Epidermal melanocyte (primary cell): ENCODE measurements around the gene ACSF3.
A peak's percentile ranks its signal among the peaks of the same experiment; 100 is the strongest.
"Not testable (repeated sequence)": the region's sequence is repeated elsewhere in the genome, so short reads cannot be mapped to it uniquely, and the experiment has no call there.

Experiments
- DNase-seq: peaks from one replicate; pipeline ENCODE4 v3.0.0; 2011; ENCODE audit warnings: low spot score; ENCODE audit not compliant: insufficient read length

The ACSF3 gene

DNA sequence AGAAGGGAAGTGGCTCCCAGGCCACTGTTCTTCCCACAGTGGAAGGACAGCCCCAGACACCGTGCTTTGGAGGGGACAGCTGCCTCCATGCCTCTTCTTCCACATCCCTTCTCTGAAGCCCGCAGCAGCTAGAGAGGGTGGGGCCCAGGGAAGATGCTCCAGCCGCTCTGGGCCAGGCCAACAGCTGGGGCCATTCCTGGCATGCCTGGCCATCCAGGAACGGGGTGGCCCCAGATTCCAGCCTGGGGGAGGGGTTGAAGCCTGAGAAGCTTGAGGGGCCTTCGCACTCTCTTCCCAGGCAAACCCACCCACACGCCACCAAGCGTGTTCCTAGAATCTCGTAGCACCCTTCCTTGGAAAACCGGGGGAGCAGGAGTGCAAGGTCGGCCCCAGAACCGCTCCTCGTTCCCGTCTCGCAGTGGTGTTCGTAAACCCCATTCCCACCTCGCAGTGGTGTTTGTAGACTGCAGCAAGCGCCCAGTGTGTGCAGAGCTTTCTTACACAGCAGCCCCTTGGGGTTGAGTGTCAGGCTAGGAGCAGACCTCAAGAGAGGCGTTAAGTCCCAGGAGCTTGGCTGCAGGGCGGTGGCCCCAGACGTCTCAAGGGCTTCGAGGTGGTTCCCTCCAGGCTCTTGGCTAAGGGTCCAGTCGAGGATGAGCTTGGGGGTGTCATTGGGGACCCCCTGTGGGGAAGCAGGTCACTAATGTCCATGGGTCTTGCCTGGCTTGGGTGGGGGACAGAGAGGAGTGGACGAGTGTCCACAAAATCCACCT is 80.6 kb downstream of the ACSF3 start:
- DNase-seq: no peak

DNA sequence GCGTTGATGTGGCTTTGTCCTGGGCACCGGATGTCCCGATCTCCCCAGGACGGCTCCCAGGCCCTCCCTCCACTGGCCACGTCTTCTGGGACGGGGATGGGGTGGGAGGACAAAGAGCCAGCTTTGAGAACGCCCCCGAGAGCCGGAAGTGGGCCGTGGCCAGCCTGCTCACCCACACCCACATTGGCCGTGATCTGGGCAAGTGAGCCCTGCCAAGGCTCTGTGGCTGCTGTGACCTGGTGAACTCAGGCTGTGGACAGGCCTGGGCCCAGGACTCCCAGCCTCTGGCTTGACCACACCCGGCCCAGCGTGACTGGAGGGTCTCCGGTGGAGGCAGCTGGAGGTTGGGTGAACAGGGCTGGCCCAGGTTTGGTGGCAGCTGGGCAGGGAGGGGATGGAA is 81.2 kb downstream of the ACSF3 start:
- no peak for DNase-seq

DNA sequence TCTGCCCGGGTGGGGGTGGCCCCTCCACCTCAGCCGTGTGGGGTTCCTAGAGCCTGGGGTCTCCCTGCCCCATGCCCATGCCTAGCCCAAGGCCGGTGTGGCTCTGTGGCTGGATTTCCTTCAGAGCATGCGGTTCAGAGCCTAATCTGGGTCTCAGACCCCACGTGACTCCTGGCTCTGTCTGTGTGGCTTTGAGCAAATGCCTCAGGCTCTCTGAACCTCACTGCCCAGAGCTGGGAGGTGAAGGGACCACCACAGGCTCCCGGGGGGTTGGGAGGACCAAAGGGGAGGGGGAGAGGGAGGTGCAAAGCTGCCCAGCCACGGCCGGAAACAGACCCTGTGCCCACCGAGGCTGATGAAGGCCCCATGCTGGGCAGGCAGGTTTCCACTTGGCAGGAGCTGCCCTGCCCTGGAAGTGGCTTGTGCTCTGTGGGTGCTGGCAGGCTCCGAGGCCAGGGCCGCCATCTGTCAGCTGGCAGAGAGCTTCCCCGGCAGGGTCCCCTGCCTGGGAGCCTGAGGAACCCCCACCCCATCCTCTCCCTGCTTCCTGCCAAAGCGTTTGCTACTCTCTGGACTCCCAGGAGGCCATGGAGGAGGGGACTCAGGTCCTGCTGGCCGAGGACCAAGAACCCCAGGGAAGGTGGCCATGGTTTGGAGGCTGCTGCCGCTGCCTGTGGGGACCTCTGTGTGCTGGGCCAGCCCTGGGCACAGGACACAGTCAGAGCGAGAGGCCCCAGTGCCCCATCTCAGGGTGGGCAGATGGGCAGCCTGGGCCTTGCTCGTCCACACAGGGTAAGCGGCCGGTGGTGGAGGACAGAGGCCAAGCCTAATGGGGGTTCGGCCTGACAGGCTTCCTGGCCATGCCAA is 81.9 kb downstream of the ACSF3 start:
- DNase-seq: no peak

DNA sequence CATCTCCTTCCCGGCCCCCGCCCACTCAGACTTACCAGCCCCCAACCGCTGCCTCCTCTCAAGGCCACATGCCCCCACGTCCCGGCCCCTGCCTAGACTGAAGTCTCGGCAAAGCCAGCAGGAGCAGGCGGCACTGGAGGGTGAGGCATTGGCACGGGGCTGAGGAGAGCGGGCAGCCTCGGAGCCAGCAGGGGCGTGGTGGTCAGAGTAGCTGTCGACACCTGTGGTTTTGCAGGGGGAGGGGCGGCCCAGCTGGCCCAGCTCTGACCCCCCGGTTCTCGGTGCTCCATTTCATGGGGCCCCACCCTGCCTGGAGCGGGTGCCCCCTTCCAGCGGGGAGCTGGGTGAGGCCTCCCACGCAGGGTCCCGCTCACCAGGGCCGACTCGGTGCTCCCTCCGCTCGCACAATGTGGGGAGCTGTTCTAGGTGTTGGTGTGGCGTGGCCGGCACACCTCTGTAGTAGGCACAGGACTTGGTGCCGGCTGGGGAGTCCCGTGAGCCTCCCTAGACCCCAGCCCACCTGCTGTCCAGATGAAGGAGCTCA is 82.6 kb downstream of the ACSF3 start:
- no peak for DNase-seq

DNA sequence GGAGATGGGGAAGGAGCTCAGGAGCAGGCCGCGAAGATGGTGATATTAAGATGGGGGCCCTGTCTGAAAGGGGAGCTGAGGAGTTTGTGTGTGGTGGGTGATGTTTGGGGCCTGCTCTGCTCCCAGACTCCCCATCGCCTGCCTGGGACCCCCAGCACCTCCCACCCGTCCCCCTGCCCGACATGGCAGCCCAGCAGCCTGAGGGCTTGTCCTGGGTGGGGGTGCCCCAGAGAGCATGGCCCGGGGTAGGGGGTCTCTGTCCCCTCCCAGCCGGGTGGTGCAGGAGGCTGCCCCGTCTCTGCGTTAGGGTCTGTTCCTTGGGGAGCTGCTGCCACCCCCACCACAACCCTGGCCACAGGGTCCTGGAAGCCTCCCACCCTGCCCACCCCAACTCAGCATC is 83.1 kb downstream of the ACSF3 start:
- DNase-seq: no peak

DNA sequence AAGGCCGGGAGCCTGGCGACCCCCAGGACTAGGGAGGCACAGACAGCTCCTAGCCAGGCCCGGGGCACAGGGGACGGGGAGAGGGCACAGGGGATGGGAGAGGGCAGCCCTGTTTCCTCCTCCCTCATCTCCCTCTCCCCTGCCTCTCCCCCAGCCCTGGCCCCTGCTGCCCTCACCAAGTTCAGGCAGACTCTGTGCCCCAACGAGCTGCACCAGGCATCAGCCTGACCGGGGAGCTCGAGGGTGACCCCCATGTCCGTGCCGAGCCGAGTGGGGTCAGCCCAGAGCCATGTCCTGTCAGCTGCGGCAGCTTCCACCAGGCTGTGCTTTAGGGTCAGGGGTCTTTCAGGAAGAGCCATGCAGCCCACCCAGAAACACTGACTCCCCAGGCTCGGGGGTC is 83.8 kb downstream of the ACSF3 start:
- no peak for DNase-seq

DNA sequence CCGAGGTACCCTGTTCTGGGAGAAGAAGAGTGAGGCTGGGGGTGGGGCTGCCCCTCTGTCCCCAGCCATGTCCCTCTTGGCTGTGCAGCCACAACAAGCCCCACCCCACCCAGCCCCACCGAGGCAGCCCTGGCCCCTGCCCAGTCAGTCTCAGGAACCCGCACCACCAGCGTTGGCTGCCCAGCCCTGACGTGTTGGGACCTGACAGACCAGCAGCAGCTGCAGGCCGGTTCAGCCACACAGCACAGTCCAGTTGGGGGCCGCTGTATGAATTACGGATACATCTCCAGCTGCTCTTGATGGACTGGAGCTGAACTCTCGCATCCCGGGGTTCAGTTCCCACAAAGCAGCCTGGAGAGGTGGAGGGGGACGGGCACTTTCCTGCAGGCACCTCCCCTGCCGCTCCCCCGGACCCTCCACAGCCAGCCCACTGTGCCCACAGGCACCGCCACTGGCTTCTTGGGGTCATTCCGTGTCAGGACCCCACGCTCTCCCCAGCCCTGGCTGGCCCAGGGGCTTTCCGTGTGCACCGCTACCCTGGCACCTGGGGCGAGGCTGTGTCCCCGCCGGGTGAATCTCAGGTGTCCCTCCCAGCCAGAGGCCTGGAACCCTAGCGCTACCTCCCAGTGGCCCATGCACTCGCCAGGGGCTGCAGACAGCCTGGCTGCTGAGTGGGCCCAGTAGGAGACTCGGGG is 84.9 kb downstream of the ACSF3 start:
- DNase-seq: no peak

DNA sequence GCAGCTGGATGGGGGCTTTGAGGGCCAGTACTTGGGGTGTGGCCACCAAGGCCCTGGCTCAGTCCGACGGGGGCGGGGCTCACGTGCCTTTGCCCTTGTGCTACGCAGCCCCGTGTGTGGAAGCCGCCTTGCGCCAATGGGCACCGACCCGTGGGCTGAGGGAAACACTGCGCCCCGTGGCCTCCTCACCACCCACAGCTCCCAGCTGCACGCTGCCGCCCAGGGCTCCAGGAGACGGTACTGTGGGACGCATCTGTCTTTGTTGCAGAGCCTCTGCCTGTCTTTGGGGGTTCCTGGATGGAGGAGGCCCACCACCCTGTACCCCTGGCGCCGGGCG is 85.5 kb downstream of the ACSF3 start:
- no peak for DNase-seq

DNA sequence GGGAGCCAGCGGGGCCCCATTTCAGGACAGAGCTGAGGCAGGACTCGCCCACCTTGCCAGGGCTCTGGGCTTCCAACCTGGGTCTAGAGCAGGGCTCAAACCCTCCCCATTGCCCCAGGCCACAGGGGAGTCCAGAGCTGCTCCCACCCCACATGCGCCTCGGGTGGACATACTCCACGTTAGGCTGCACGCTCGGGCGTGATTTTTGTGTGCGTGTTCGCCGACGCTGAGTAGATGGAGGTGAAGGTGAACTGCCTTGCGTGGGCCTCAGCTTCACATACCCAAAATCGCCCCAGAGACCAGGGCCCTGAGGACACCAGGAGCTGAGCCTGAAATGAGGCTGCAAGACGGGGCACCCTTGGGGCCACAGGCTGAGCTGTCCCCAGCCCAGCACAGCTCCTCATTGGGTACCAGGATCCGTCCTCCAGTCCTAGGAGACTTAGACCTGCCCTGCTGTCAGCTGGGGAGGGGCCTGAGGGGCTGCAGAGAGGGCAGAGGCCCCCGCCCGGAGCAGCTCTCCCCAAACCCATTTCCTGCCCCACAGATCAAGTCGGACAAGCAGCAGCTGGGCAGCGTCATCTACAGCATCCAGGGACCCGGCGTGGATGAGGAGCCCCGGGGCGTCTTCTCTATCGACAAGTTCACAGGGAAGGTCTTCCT is 86.1 kb downstream of the ACSF3 start:
- no peak for DNase-seq

DNA sequence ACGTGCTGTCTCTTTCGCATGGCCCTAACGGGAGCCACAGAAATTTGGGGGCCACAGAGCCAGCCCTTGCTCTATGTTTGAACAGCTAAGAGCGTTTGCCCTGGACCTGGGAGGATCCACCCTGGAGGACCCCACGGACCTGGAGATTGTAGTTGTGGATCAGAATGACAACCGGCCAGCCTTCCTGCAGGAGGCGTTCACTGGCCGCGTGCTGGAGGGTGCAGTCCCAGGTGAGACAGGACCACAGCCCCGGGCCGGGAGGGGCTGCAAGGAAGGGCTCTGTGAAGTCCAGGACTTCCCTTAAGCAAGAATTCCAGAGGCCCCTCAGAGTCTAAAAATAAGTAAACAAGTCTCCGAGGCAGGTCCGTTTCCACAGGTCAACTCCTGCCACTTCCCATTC is 89.8 kb downstream of the ACSF3 start:
- no peak for DNase-seq

DNA sequence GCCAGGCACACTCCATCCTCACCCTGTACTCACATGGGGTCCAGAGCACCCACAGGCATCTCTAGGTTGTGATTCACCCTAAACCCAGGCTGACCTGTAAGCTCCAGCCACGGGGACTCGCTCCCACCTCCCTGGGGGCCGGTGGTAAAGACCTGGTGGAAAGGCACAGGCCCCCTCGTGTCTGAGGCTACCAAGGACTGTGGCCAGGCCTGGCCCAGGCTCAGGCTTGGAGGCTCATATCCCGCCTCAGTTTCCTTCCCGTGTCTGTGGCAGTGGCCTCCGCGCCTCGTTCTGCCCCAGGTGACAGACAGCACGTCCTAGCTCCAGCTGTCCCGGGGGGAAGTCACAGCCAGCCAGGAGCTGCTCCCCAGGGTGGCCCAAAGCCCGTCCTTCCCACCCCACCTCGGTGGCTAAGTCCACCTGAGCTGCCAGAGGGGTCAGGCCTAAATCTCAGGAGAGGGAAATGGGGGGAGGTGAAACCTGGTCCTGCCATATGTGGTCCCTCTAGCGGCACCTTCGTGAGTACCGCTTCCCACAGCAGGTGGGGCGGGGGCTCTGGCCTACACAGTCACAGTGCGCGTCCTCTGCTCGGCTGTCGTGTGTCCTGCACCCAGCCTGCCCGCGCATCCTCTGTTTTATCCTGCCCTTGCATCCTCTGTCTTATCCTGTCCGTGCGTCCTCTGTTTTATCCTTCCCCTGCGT is 90.5 kb downstream of the ACSF3 start:
- no peak for DNase-seq

DNA sequence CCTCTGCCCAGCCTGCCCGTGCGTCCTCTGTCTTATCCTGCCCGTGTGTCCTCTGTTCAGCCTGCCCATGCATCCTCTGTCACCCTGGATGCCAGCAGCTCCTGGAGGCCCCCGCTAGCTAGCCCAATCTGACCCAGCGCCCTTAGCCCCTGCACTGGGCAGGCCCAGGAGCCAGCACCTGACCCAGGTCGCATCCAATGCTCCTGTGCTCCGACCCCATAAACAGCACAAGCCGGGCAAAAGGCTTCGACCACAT is 91.0 kb downstream of the ACSF3 start:
- no peak for DNase-seq

DNA sequence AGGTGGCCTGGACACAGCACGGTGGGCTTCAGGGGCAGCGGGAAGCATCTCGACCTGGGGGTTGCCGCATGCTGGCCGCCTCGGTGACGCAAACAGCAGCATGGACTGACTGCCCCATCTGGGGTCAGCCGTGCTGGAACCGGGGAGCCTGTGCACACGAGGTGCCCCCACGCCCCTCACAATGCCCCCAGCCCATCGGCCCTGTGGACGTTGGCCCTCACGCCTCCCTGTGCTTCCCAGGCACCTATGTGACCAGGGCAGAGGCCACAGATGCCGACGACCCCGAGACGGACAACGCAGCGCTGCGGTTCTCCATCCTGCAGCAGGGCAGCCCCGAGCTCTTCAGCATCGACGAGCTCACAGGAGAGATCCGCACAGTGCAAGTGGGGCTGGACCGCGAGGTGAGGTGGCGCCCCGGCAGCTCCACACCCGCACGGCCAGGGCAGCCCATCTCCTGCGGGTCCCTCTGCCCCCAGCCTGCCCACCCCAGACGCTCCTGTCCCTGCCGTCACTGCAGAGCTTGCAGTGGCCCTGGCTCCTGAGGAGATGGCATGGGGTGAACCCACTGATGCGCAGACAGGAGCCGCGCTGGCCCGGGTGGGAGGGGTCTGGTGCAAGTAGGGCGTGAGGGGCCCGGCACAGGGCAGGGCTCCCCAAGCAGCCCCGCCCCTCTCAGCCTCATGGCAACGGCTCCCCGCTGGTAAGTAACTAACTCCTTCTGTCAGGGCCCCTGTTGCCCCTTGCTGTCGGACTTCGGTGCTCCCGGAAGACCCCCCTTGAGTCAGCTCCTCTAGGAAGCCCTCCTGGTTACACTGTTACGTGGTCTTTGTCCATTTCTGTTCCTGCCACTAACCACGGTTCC is 91.5 kb downstream of the ACSF3 start:
- no peak for DNase-seq

DNA sequence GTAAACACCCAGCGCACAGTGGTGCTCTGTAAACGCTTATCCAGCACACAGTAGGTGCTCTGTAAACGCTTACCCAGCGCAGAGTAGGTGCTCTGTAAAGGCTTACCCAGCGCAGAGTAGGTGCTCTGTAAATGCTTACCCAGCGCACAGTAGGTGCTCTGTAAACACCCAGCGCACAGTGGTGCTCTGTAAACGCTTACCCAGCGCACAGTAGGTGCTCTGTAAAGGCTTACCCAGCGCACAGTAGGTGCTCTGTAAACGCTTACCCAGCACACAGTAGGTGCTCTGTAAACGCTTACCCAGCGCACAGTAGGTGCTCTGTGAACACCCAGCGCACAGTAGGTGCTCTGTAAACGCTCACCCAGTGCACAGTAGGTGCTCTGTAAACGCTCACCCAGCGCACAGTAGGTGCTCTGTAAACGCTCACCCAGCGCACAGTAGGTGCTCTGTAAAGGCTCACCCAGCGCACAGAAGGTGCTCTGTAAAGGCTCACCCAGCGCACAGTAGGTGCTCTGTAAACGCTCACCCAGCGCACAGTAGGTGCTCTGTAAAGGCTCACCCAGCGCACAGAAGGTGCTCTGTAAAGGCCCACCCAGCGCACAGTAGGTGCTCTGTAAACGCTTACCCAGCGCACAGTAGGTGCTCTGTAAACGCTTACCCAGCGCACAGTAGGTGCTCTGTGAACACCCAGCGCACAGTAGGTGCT is 92.4 kb downstream of the ACSF3 start:
- not testable (repeated sequence) for DNase-seq

DNA sequence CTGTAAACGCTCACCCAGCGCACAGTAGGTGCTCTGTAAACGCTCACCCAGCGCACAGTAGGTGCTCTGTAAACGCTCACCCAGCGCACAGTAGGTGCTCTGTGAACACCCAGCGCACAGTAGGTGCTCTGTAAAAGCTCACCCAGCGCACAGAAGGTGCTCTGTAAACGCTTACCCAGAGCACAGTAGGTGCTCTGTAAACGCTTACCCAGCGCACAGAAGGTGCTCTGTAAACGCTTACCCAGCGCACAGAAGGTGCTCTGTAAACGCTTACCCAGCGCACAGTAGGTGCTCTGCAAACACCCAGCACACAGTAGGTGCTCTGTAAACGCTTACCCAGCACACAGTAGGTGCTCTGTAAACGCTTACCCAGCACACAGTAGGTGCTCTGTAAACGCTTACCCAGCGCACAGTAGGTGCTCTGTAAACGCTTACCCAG is 93.0 kb downstream of the ACSF3 start:
- DNase-seq: not testable (repeated sequence)

DNA sequence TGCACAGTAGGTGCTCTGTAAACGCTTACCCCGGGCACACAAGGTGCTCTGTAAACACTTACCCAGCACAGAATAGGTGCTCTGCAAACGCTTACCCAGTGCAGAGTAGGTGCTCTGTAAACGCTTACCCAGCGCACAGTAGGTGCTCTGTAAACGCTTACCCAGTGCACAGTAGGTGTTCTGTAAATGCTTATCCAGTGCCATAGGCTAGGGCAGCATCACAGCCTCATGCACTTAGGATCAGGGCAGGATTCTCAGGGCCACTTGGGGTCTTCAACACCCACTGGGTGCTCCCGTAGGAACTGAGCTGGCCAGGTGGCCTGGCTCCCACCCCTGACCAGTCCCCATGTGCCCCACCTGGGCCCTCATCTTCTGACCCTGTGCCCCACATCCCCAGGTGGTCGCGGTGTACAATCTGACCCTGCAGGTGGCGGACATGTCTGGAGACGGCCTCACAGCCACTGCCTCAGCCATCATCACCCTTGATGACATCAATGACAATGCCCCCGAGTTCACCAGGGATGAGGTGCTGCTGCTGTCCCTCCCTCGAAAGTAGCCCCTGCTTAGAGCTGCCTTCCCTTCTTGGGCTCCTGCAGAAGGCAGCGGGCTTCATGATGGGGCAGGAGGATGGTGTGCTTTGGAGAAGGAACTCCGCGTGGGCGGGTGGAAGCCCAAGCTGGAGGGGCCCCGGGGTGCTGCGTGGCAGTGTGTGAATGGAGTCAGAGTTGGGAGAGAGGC is 93.5 kb downstream of the ACSF3 start:
- DNase-seq: peak; percentile 41

DNA sequence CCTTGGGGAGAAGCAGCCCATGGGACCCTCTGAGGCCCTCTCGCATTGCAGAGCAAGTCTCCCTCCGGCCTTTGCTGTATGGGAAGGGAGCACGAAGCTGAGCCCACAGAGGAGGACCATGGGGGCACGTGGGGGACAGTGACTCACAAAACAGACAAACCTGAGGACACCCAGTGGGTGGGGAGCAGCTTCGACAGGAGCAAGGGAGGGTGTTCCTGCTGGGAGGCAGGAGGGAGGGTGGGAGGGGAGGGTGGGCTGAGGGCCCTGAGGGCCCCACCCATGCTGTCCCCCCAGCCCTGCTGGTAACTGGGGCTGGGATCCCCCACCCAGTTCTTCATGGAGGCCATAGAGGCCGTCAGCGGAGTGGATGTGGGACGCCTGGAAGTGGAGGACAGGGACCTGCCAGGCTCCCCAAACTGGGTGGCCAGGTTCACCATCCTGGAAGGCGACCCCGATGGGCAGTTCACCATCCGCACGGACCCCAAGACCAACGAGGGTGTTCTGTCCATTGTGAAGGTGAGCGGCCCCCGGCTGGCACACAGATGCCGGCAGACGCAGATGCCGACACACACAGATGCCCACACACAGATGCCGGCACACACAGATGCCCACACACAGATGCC is 94.2 kb downstream of the ACSF3 start:
- no peak for DNase-seq
